ENCODE data around the gene RNF144B.
"Not testable (repeated sequence)": the region's sequence is repeated elsewhere in the genome, so short reads cannot be mapped to it uniquely, and the experiment has no call there.

Gene RNF144B

GRCh38 chr6:18387061-18387721, at the start of gene RNF144B:
Gene RNF144B (plus strand): TSS chr6:18387350. CDS start chr6:18399535, 12,185 bp downstream.
- DNase-seq (ENCODE audit: insufficient read length, low spot score) (peak; percentile 20), FAIRE-seq (peak; percentile 54)

- DNase-seq (ENCODE audit: insufficient read length, low spot score) = no peak
- no peak for FAIRE-seq
Measured at GRCh38 chr6:18339599-18339998, 47.6 kb upstream of the RNF144B start.

GRCh38 chr6:18340781-18341551, 46.2 kb upstream of the RNF144B start:
- FAIRE-seq = no peak
- DNase-seq (ENCODE audit: insufficient read length, low spot score) = no peak

- no peak for FAIRE-seq
Measured at GRCh38 chr6:18342223-18342622, 44.9 kb upstream of the RNF144B start.

GRCh38 chr6:18343741-18344140, 43.4 kb upstream of the RNF144B start:
- no peak for DNase-seq (ENCODE audit: insufficient read length, low spot score)
- no peak for FAIRE-seq

More at GRCh38 chr6:18342223-18342622, 44.9 kb upstream of the RNF144B start:
- no peak for DNase-seq (ENCODE audit: insufficient read length, low spot score)

GRCh38 chr6:18347021-18347577, 40.1 kb upstream of the RNF144B start:
- DNase-seq (ENCODE audit: insufficient read length, low spot score) = no peak
- no peak for FAIRE-seq

- DNase-seq (ENCODE audit: insufficient read length, low spot score) (no peak), FAIRE-seq (no peak)
Measured at GRCh38 chr6:18347866-18348265, 39.3 kb upstream of the RNF144B start.

GRCh38 chr6:18349386-18349785, 37.8 kb upstream of the RNF144B start:
- no peak for DNase-seq (ENCODE audit: insufficient read length, low spot score)
- FAIRE-seq = no peak

GRCh38 chr6:18350271-18350670, 36.9 kb upstream of the RNF144B start:
- no peak for DNase-seq (ENCODE audit: insufficient read length, low spot score)

GRCh38 chr6:18350712-18351111, 36.4 kb upstream of the RNF144B start:
- DNase-seq (ENCODE audit: insufficient read length, low spot score) (no peak), FAIRE-seq (no peak)

More at GRCh38 chr6:18350271-18350670, 36.9 kb upstream of the RNF144B start:
- FAIRE-seq = no peak

- DNase-seq (ENCODE audit: insufficient read length, low spot score) = no peak
- FAIRE-seq = no peak
Measured at GRCh38 chr6:18352001-18352400, 35.1 kb upstream of the RNF144B start.

GRCh38 chr6:18352842-18353241, 34.3 kb upstream of the RNF144B start:
- FAIRE-seq = no peak
- no peak for DNase-seq (ENCODE audit: insufficient read length, low spot score)

- FAIRE-seq (no peak), DNase-seq (ENCODE audit: insufficient read length, low spot score) (no peak)
Measured at GRCh38 chr6:18353251-18353650, 33.9 kb upstream of the RNF144B start.

- DNase-seq (ENCODE audit: insufficient read length, low spot score); FAIRE-seq: not testable (repeated sequence)
Measured at GRCh38 chr6:18357546-18357945, 29.6 kb upstream of the RNF144B start.

GRCh38 chr6:18359237-18359885, 27.8 kb upstream of the RNF144B start:
- FAIRE-seq (peak; percentile 8), DNase-seq (ENCODE audit: insufficient read length, low spot score) (no peak)

- DNase-seq (ENCODE audit: insufficient read length, low spot score) (no peak), FAIRE-seq (no peak)
Measured at GRCh38 chr6:18360188-18360587, 27.0 kb upstream of the RNF144B start.

GRCh38 chr6:18362058-18362561, 25.0 kb upstream of the RNF144B start:
- FAIRE-seq = no peak
- no peak for DNase-seq (ENCODE audit: insufficient read length, low spot score)

GRCh38 chr6:18363746-18364145, 23.4 kb upstream of the RNF144B start:
- FAIRE-seq = no peak
- no peak for DNase-seq (ENCODE audit: insufficient read length, low spot score)

GRCh38 chr6:18364561-18364960, 22.6 kb upstream of the RNF144B start:
- FAIRE-seq; DNase-seq (ENCODE audit: insufficient read length, low spot score): not testable (repeated sequence)

- FAIRE-seq = no peak
- DNase-seq (ENCODE audit: insufficient read length, low spot score) = no peak
Measured at GRCh38 chr6:18367371-18367770, 19.8 kb upstream of the RNF144B start.
